ENCODE results near the gene MSMP. TPM values are rescaled to one million over a fixed set of nuclear protein-coding genes. Genes with fewer than 3 reads are reported as not detected.

Gene MSMP
- total and polyA plus RNA-seq, 2 donors (not counting 3 experiments of a cell fraction or from before 2014, with no cell fraction given), result 18.8 to 29.0 TPM

GRCh38 chr9:35740243-35740642 is 13.8 kb downstream of the MSMP start:
- Histone ChIP-seq H3K27ac (ENCODE audit: insufficient read depth, low read depth, low read length) (no peak overlapping the region), H3K79me2 (ENCODE audit: control insufficient read depth, insufficient read depth, low read length) (peaks cover 58% of the 10 kb centered on the region), H3K9me3 (replicated peaks; ENCODE audit: control insufficient read depth, insufficient read depth, low read length) (no peaks in the 10 kb centered on the region), H3K4me1 (ENCODE audit: control insufficient read depth, extremely low read depth, insufficient read depth, low read length) (peaks cover 10% of the 10 kb centered on the region), H3K9ac (replicated peaks; ENCODE audit: extremely low read depth, insufficient read depth, low read length) (no peak overlapping the region), H3K36me3 (ENCODE audit: control insufficient read depth in 2 of 2, extremely low read depth in 1 of 2, insufficient read depth in 2 of 2, low read length in 2 of 2) (peaks cover 55 to 74% of the 10 kb centered on the region in 2 experiments), H4K20me1 (replicated peaks; ENCODE audit: control insufficient read depth, extremely low read depth, insufficient read depth, low read length) (no peaks in the 10 kb centered on the region), H3K27me3 (ENCODE audit: control insufficient read depth in 2 of 2, insufficient read depth in 2 of 2, low read length in 2 of 2) (no peaks in the 10 kb centered on the region), H3K4me3 (replicated peaks in 1 of 3; ENCODE audit: insufficient read depth in 1 of 3, low read depth in 1 of 3, low read length in 3 of 3) (no peak overlapping the region), H2AFZ (ENCODE audit: low read depth, low read length) (no peak overlapping the region), H3K4me2 (ENCODE audit: insufficient read depth, low read length) (no peak overlapping the region), H3K9me1 (replicated peaks; ENCODE audit: control insufficient read depth, extremely low read depth, insufficient read depth, low read length) (no peaks in the 10 kb centered on the region)
- ChIA-PET POLR2A (no interaction called here), CTCF (interaction anchor here (1.2 to 1.4 kb wide), 3 partner anchors 8 to 50 kb away, joined by 3 to 4 read pairs (median 4); partner anchors contain the start of gene CREB3)
- FAIRE-seq (no peak), DNase-seq (ENCODE audit: low read depth, low spot score) (no peak)
- intact Hi-C loops (cut with micrococcal nuclease) (no loop called here), dilution Hi-C loops (cut with MboI; ENCODE audit: extremely low pct_ligation_motif_present, low sequenced_read_pairs) (no loop called here)
- TF ChIP-seq GATA2 (IDR thresholded peaks at IDR 0.05; ENCODE audit: insufficient read depth, insufficient read length, low read depth, low read length), result no peak
- no TSS peak for BruUV-seq (replicated peaks)

- no peak overlapping the region for H3K4me3 ChIP-seq (replicated peaks in 1 of 3; ENCODE audit: insufficient read depth in 1 of 3, low read depth in 1 of 3, low read length in 3 of 3)
- dilution Hi-C loops (cut with MboI; ENCODE audit: extremely low pct_ligation_motif_present, low sequenced_read_pairs), result no loop called here
- intact Hi-C loops (cut with micrococcal nuclease), result no loop called here
- FAIRE-seq, result no peak
- no peak overlapping the region for H3K27ac ChIP-seq (ENCODE audit: insufficient read depth, low read depth, low read length)
- no TSS peak for BruUV-seq (replicated peaks)
- no peaks in the 10 kb centered on the region for H3K9me3 ChIP-seq (replicated peaks; ENCODE audit: control insufficient read depth, insufficient read depth, low read length)
- TF ChIP-seq POLR2A (IDR thresholded peaks at IDR 0.05; ENCODE audit: low read depth, low read length), result no peak
- TF ChIP-seq FOS (IDR thresholded peaks at IDR 0.05; ENCODE audit: borderline replicate concordance, insufficient read depth, low read length), result no peak
- TF ChIP-seq JUN (IDR thresholded peaks at IDR 0.05; ENCODE audit: borderline replicate concordance, insufficient read depth, insufficient read length, low read depth), result no peak
- TF ChIP-seq MAX (IDR thresholded peaks at IDR 0.05; ENCODE audit: insufficient read depth, insufficient read length), result no peak
- TF ChIP-seq GATA2 (IDR thresholded peaks at IDR 0.05; ENCODE audit: insufficient read depth, insufficient read length, low read depth, low read length), result no peak
- TF ChIP-seq EZH2 (IDR thresholded peaks at IDR 0.05; ENCODE audit: borderline replicate concordance, low read depth, low read length, severe bottlenecking), result no peak
- no peak for TF ChIP-seq MYC (IDR thresholded peaks at IDR 0.05; ENCODE audit: low read depth, low read length)
- no peak for TF ChIP-seq POLR2AphosphoS5 (IDR thresholded peaks at IDR 0.05; ENCODE audit: insufficient read depth, low read depth, low read length)
- no peak for TF ChIP-seq CTCF (IDR thresholded peaks at IDR 0.05; ENCODE audit: extremely low read depth in 1 of 2, insufficient read depth in 1 of 2, low read depth in 1 of 2, low read length in 2 of 2)
- no peaks in the 10 kb centered on the region for H3K9me1 ChIP-seq (replicated peaks; ENCODE audit: control insufficient read depth, extremely low read depth, insufficient read depth, low read length)
- H2AFZ ChIP-seq (ENCODE audit: low read depth, low read length), result no peak overlapping the region
- no peak overlapping the region for H3K9ac ChIP-seq (replicated peaks; ENCODE audit: extremely low read depth, insufficient read depth, low read length)
- peaks cover 51 to 72% of the 10 kb centered on the region in 2 experiments for H3K36me3 ChIP-seq (ENCODE audit: control insufficient read depth in 2 of 2, extremely low read depth in 1 of 2, insufficient read depth in 2 of 2, low read length in 2 of 2)
- no peaks in the 10 kb centered on the region for H4K20me1 ChIP-seq (replicated peaks; ENCODE audit: control insufficient read depth, extremely low read depth, insufficient read depth, low read length)
- H3K4me1 ChIP-seq (ENCODE audit: control insufficient read depth, extremely low read depth, insufficient read depth, low read length), result peaks cover 5% of the 10 kb centered on the region
- peaks cover 53% of the 10 kb centered on the region for H3K79me2 ChIP-seq (ENCODE audit: control insufficient read depth, insufficient read depth, low read length)
- CTCF ChIA-PET, result interaction anchor here (0.9 to 5.3 kb wide), 7 partner anchors 8 to 143 kb away, joined by 3 to 86 read pairs (median 4); partner anchors contain the start of genes GBA2 and RGP1
- H3K27me3 ChIP-seq (ENCODE audit: control insufficient read depth in 2 of 2, insufficient read depth in 2 of 2, low read length in 2 of 2), result no peaks in the 10 kb centered on the region
- no peak for DNase-seq (ENCODE audit: low read depth, low spot score)
- no peak overlapping the region for H3K4me2 ChIP-seq (ENCODE audit: insufficient read depth, low read length)
- POLR2A ChIA-PET, result no interaction called here
Measured at GRCh38 chr9:35738924-35739323, 15.2 kb downstream of the MSMP start.
